HepG2 (cell line): ENCODE measurements around the gene SF3B6. TPM values are rescaled to one million over a fixed set of nuclear protein-coding genes. Genes with fewer than 3 reads are reported as not detected.

Experiments
- FOXM1 ChIP-seq: sonication (generic); formaldehyde crosslinking; IDR thresholded peaks from 2 replicates; pipeline ENCODE4 v1.5.0; 2020; ENCODE audit warnings: missing genetic modification reagents
- FOXO1 ChIP-seq: sonication (generic); formaldehyde crosslinking; IDR thresholded peaks from 2 replicates; pipeline ENCODE4 v1.4.0; 2020; ENCODE audit warnings: missing genetic modification reagents
- SSRP1 ChIP-seq: IDR thresholded peaks from 2 replicates; pipeline ENCODE4 v1.6.1; 2016; ENCODE audit warnings: control low read depth
- THAP11 ChIP-seq: IDR thresholded peaks from 2 replicates; pipeline ENCODE4 v1.6.1; 2016; ENCODE audit warnings: missing biosample characterization, missing genetic modification reagents
- TP53 ChIP-seq: sonication (generic); formaldehyde crosslinking; conservative IDR thresholded peaks from 2 replicates; pipeline ENCODE4 v1.4.0; 2020; ENCODE audit warnings: missing genetic modification reagents
- U2AF1 ChIP-seq: fragments of 200-400 bp; formaldehyde crosslinking; optimal IDR thresholded peaks from 2 replicates; pipeline ENCODE3; 2017; ENCODE audit warnings: mild to moderate bottlenecking, low read depth, low read length
- ZFP82 ChIP-seq: sonication (generic); formaldehyde crosslinking; IDR thresholded peaks from 2 replicates; pipeline ENCODE4 v1.5.1; 2020; ENCODE audit warnings: mild to moderate bottlenecking, missing genetic modification reagents, borderline replicate concordance
- ZFX ChIP-seq: sonication (generic); formaldehyde crosslinking; IDR thresholded peaks from 2 replicates; pipeline ENCODE4 v1.4.0; 2020; ENCODE audit warnings: mild to moderate bottlenecking, low read depth, missing genetic modification reagents, moderate library complexity
- ZNF543 ChIP-seq: sonication (generic); formaldehyde crosslinking; IDR thresholded peaks from 2 replicates; pipeline ENCODE4 v1.4.0; 2020; ENCODE audit warnings: mild to moderate bottlenecking, missing genetic modification reagents
- ZNF780A ChIP-seq: sonication (generic); formaldehyde crosslinking; IDR thresholded peaks from 2 replicates; pipeline ENCODE4 v1.8.0; 2022; ENCODE audit warnings: mild to moderate bottlenecking, missing genetic modification reagents, moderate library complexity
- ZNF839 ChIP-seq: sonication (generic); formaldehyde crosslinking; IDR thresholded peaks from 2 replicates; pipeline ENCODE4 v1.4.0; 2020; ENCODE audit warnings: missing genetic modification reagents, mild to moderate bottlenecking, borderline replicate concordance
- polyA plus RNA-seq, 8 experiments: library from polyadenylated mRNA; depleted of rRNA in 3 of 8; stranded (reverse) in 7 of 8; unstranded in 1 of 8; fragments of >200 nt; fragmentation: Illumina TruSeq in 4 of 8; extraction: Trizol in 4 of 8; gene quantifications; 2 replicates each; pipeline versions ENCODE4 v1.2.1 to v1.2.3, GENCODE V29; 2011 to 2016; ENCODE audit warnings: low read depth in 4 of 8, missing spikeins in 1 of 8, mixed read lengths in 1 of 8; ENCODE audit not compliant: insufficient read depth in 1 of 8
- total RNA-seq, 5 experiments: library from RNA; depleted of rRNA; stranded (reverse); fragments of >200 nt; fragmentation: Illumina TruSeq; extraction: Trizol; gene quantifications; 2 replicates each; pipeline ENCODE4 v1.2.3, GENCODE V29; 2016; ENCODE audit warnings: low read depth in 1 of 5
- TF ChIP-seq, protein P1 (sequence below): sonication (generic); formaldehyde crosslinking; IDR thresholded peaks from 2 replicates; pipeline ENCODE4 v1.4.0; 2020; ENCODE audit warnings: low read depth, missing genetic modification reagents
- TF ChIP-seq, protein P2 (sequence below): sonication (generic); formaldehyde crosslinking; IDR thresholded peaks from 2 replicates; pipeline ENCODE4 v1.4.0; 2020; ENCODE audit warnings: mild to moderate bottlenecking, low read depth, missing genetic modification reagents
- TF ChIP-seq, protein P3 (sequence below), 2 experiments: sonication (generic) in 1 of 2; formaldehyde crosslinking in 1 of 2; IDR thresholded peaks; 2 replicates each; pipeline versions ENCODE4 v1.4.0 to v1.6.1; 2018 to 2020; ENCODE audit warnings: missing genetic modification reagents in 2 of 2, borderline replicate concordance in 1 of 2, low read depth in 1 of 2, mild to moderate bottlenecking in 1 of 2, missing biosample characterization in 1 of 2

The SF3B6 gene
- total and polyA plus RNA-seq, 2 of the 13 experiments (the other 11 are each of a cell fraction or from before 2014, with no cell fraction given), result 177 to 182 TPM

DNA sequence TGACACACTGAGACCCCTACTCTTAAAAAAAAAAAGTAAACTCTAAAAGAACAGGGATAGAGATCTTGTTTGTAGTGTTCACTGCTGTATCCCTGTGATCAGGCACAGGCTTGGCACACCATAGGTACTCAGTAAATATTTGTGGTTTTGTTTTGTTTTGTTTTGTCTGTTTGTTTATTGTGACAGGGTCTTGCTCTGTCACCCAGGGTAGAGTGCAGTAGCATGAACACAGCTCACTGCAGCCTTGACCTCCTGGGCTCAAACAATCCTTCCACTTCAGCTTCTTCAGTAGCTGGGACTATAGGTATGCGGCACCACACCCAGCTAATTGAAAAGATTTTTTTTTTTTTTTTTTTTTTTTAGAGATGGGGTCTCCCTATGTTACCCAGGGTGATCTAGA, 23.2 kb downstream of the SF3B6 start (continued):
- TF ChIP-seq, protein P1, sequence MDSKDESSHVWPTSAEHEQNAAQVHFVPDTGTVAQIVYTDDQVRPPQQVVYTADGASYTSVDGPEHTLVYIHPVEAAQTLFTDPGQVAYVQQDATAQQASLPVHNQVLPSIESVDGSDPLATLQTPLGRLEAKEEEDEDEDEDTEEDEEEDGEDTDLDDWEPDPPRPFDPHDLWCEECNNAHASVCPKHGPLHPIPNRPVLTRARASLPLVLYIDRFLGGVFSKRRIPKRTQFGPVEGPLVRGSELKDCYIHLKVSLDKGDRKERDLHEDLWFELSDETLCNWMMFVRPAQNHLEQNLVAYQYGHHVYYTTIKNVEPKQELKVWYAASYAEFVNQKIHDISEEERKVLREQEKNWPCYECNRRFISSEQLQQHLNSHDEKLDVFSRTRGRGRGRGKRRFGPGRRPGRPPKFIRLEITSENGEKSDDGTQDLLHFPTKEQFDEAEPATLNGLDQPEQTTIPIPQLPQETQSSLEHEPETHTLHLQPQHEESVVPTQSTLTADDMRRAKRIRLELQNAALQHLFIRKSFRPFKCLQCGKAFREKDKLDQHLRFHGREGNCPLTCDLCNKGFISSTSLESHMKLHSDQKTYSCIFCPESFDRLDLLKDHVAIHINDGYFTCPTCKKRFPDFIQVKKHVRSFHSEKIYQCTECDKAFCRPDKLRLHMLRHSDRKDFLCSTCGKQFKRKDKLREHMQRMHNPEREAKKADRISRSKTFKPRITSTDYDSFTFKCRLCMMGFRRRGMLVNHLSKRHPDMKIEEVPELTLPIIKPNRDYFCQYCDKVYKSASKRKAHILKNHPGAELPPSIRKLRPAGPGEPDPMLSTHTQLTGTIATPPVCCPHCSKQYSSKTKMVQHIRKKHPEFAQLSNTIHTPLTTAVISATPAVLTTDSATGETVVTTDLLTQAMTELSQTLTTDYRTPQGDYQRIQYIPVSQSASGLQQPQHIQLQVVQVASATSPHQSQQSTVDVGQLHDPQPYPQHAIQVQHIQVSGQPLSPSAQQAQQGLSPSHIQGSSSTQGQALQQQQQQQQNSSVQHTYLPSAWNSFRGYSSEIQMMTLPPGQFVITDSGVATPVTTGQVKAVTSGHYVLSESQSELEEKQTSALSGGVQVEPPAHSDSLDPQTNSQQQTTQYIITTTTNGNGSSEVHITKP (CRISPR knock-in tag), result 0 out of 2 replicates have a peak, but pooled peaks have one; percentile 28
- TF ChIP-seq ZFX (CRISPR knock-in tag), result no peak
- TF ChIP-seq, protein P2, sequence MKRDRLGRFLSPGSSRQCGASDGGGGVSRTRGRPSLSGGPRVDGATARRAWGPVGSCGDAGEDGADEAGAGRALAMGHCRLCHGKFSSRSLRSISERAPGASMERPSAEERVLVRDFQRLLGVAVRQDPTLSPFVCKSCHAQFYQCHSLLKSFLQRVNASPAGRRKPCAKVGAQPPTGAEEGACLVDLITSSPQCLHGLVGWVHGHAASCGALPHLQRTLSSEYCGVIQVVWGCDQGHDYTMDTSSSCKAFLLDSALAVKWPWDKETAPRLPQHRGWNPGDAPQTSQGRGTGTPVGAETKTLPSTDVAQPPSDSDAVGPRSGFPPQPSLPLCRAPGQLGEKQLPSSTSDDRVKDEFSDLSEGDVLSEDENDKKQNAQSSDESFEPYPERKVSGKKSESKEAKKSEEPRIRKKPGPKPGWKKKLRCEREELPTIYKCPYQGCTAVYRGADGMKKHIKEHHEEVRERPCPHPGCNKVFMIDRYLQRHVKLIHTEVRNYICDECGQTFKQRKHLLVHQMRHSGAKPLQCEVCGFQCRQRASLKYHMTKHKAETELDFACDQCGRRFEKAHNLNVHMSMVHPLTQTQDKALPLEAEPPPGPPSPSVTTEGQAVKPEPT (CRISPR knock-in tag), result no peak
- no peak for TF ChIP-seq ZNF839
- no peak for TF ChIP-seq SSRP1 (CRISPR knock-in tag)
- TF ChIP-seq, protein P3, sequence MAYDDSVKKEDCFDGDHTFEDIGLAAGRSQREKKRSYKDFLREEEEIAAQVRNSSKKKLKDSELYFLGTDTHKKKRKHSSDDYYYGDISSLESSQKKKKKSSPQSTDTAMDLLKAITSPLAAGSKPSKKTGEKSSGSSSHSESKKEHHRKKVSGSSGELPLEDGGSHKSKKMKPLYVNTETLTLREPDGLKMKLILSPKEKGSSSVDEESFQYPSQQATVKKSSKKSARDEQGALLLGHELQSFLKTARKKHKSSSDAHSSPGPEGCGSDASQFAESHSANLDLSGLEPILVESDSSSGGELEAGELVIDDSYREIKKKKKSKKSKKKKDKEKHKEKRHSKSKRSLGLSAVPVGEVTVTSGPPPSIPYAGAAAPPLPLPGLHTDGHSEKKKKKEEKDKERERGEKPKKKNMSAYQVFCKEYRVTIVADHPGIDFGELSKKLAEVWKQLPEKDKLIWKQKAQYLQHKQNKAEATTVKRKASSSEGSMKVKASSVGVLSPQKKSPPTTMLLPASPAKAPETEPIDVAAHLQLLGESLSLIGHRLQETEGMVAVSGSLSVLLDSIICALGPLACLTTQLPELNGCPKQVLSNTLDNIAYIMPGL (CRISPR knock-in tag; IDR thresholded peaks at IDR 0.05; ENCODE audit: borderline replicate concordance in 1 of 2, low read depth in 1 of 2), result no peak
- peak; percentile 13; the same call in 1 of the 2 replicates for TF ChIP-seq ZFP82 (CRISPR knock-in tag)
- no peak for TF ChIP-seq ZNF780A (CRISPR knock-in tag)
- peak; percentile 23; the same call in 1 of the 2 replicates for TF ChIP-seq FOXO1 (CRISPR knock-in tag)
- TF ChIP-seq FOXM1 (CRISPR knock-in tag), result no peak
- no peak for TF ChIP-seq TP53 (CRISPR knock-in tag)
- no peak for TF ChIP-seq U2AF1
- 0 out of 2 replicates have a peak, but pooled peaks have one; percentile 27 for TF ChIP-seq THAP11 (CRISPR knock-in tag)
- TF ChIP-seq ZNF543 (CRISPR knock-in tag), result no peak
